ENCODE data around the gene LRRC10.
A peak's percentile ranks its signal among the peaks of the same experiment; 100 is the strongest.
"Not testable (repeated sequence)": the region's sequence is repeated elsewhere in the genome, so short reads cannot be mapped to it uniquely, and the experiment has no call there.

The LRRC10 gene

GRCh38 chr12:69603556-69603955 lies 7.2 kb downstream of the LRRC10 start:
- CTCF ChIA-PET; POLR2A ChIA-PET; H3K27ac ChIP-seq (ENCODE audit: extremely low read depth, low read depth, low read length); H3K4me1 ChIP-seq (ENCODE audit: control insufficient read depth, insufficient read depth, low read length); H3K4me3 ChIP-seq (ENCODE audit: low read depth, low read length); H3K9me3 ChIP-seq (ENCODE audit: control insufficient read depth, insufficient read depth, low read depth, low read length): not testable (repeated sequence)
- peaks cover 48 to 50% of the 10 kb centered on the region in 2 experiments for H3K36me3 ChIP-seq (ENCODE audit: control insufficient read depth in 2 of 2, insufficient read depth in 1 of 2, low read length in 2 of 2)
- TF ChIP-seq ZNF146 (tag by site-specific recombination; IDR thresholded peaks at IDR 0.05), result peak; percentile 62
- 0 out of 2 replicates have a peak, but pooled peaks have one; percentile 13 for TF ChIP-seq ZNF580 (tag by site-specific recombination; IDR thresholded peaks at IDR 0.05)
- TF ChIP-seq, protein P1, sequence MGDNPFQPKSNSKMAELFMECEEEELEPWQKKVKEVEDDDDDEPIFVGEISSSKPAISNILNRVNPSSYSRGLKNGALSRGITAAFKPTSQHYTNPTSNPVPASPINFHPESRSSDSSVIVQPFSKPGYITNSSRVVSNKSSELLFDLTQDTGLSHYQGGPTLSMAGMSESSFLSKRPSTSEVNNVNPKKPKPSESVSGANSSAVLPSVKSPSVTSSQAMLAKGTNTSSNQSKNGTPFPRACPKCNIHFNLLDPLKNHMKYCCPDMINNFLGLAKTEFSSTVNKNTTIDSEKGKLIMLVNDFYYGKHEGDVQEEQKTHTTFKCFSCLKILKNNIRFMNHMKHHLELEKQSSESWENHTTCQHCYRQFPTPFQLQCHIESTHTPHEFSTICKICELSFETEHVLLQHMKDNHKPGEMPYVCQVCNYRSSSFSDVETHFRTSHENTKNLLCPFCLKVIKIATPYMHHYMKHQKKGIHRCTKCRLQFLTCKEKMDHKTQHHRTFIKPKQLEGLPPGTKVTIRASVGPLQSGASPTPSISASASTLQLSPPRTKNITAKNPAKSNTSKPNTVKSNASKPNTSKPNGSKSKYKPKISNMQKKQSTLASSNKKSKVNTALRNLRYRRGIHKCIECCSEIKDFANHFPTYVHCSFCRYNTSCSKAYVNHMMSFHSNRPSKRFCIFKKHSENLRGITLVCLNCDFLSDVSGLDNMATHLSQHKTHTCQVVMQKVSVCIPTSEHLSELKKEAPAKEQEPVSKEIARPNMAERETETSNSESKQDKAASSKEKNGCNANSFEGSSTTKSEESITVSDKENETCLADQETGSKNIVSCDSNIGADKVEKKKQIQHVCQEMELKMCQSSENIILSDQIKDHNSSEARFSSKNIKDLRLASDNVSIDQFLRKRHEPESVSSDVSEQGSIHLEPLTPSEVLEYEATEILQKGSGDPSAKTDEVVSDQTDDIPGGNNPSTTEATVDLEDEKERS (tag by site-specific recombination; IDR thresholded peaks at IDR 0.05), result 0 out of 2 replicates have a peak, but pooled peaks have one; percentile 18

DNA sequence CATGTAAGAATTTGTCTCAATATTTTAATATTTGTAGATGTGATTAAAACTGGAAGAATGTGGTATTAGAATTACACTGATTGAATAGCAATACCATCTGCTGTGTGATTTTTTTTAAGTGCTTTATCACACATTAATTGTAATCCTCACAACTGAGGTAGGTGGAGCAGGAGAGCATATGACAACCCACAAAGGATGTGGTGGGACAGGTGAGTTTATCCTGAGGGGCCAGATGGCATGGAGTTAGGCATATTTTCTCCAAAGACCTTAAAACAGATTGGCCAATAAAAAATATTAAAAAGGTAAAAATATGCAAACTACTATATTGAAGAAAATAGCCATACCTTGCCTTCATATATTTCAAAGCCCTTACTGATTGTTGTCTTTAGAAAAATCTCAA lies 7.8 kb downstream of the LRRC10 start:
- Histone ChIP-seq H3K4me1 (ENCODE audit: control insufficient read depth, insufficient read depth, low read length) (no peaks in the 10 kb centered on the region), H3K4me3 (ENCODE audit: low read depth, low read length) (no peak overlapping the region), H3K27ac (ENCODE audit: extremely low read depth, low read depth, low read length) (no peak overlapping the region), H3K36me3 (ENCODE audit: control insufficient read depth in 2 of 2, insufficient read depth in 1 of 2, low read length in 2 of 2) (peaks cover 52 to 56% of the 10 kb centered on the region in 2 experiments), H3K9me3 (ENCODE audit: control insufficient read depth, insufficient read depth, low read depth, low read length) (no peaks in the 10 kb centered on the region)
- POLR2A ChIA-PET, result no interaction called here
- no peak for TF ChIP-seq ZNF174 (tag by site-specific recombination; IDR thresholded peaks at IDR 0.05)
- CTCF ChIA-PET, result no interaction called here

- CTCF ChIA-PET, result interaction anchor here (0.6 to 0.7 kb wide), 2 partner anchors 38 to 1126 kb away, joined by 3 to 6 read pairs; no protein-coding TSS in a partner anchor
- POLR2A ChIA-PET, result interaction anchor here (0.8 kb wide), 1 partner anchor 17 kb away, joined by 3 read pairs; the partner anchor contains the start of gene CCT2
- H3K9me3 ChIP-seq (ENCODE audit: control insufficient read depth, insufficient read depth, low read depth, low read length), result no peaks in the 10 kb centered on the region
- H3K4me1 ChIP-seq (ENCODE audit: control insufficient read depth, insufficient read depth, low read length), result no peaks in the 10 kb centered on the region
- no peak overlapping the region for H3K27ac ChIP-seq (ENCODE audit: extremely low read depth, low read depth, low read length)
- H3K4me3 ChIP-seq (ENCODE audit: low read depth, low read length), result no peak overlapping the region
- H3K36me3 ChIP-seq (ENCODE audit: control insufficient read depth in 2 of 2, insufficient read depth in 1 of 2, low read length in 2 of 2), result peaks cover 58 to 65% of the 10 kb centered on the region in 2 experiments
- TF ChIP-seq SCRT2 (tag by site-specific recombination; IDR thresholded peaks at IDR 0.05) (no peak), ZBTB21 (tag by site-specific recombination; IDR thresholded peaks at IDR 0.05) (no peak), ZNF677 (tag by site-specific recombination; IDR thresholded peaks at IDR 0.05) (no peak), ZNF302 (tag by site-specific recombination; IDR thresholded peaks at IDR 0.05; ENCODE audit: low read depth) (no peak), ZNF426 (tag by site-specific recombination; IDR thresholded peaks at IDR 0.05) (no peak), WT1 (tag by site-specific recombination; IDR thresholded peaks at IDR 0.05) (no peak), ZNF48 (tag by site-specific recombination; IDR thresholded peaks at IDR 0.05) (no peak), ZNF121 (tag by site-specific recombination; IDR thresholded peaks at IDR 0.05) (no peak), REPIN1 (tag by site-specific recombination; IDR thresholded peaks at IDR 0.05; ENCODE audit: low read depth) (no peak), ZNF707 (tag by site-specific recombination; IDR thresholded peaks at IDR 0.05) (no peak), ZNF24 (tag by site-specific recombination; IDR thresholded peaks at IDR 0.05) (no peak), PRDM2 (tag by site-specific recombination; IDR thresholded peaks at IDR 0.05; ENCODE audit: borderline replicate concordance) (no peak), ZNF394 (tag by site-specific recombination; IDR thresholded peaks at IDR 0.05; ENCODE audit: borderline replicate concordance) (no peak)
These were observed 8.6 kb downstream of the LRRC10 start for GRCh38 chr12:69601962-69602685.
